Psoas muscle (tissue), 8 donors: ENCODE measurements around the gene ZBTB17. TPM values are rescaled to one million over a fixed set of nuclear protein-coding genes. Genes with fewer than 3 reads are reported as not detected.

Experiments used
- ATAC-seq, 4 donors: fragments of 200-7000 bp; cut with Tn5 transposase; one replicate each; pipeline ENCODE4 v1.9.1; 2020; ENCODE audit warnings: moderate library complexity in 3 of 4, mild to moderate bottlenecking in 2 of 4
- DNase-seq, 2 donors: peaks; one replicate each; pipeline ENCODE4 v3.0.0-alpha.2; 2020
- H3K27ac ChIP-seq: fragments of 200-600 bp; one replicate; pipeline ENCODE4 v1.8.0; 2022
- H3K27me3 ChIP-seq, 3 donors: fragments of 200-600 bp in 1 of 3; one replicate each; pipeline versions ENCODE4 v1.6.1 to v1.8.0; 2013 to 2022; ENCODE audit warnings: low read length in 2 of 3, mild to moderate bottlenecking in 2 of 3, moderate library complexity in 1 of 3; ENCODE audit not compliant: insufficient read depth in 3 of 3
- H3K36me3 ChIP-seq, 2 donors: fragments of 200-600 bp in 1 of 2; one replicate each; pipeline versions ENCODE4 v1.6.1 to v1.8.0; 2013 to 2022; ENCODE audit warnings: low read depth in 1 of 2, mild to moderate bottlenecking in 1 of 2, moderate library complexity in 1 of 2; ENCODE audit not compliant: insufficient read depth in 1 of 2
- H3K4me1 ChIP-seq: fragments of 200-600 bp; one replicate; pipeline ENCODE4 v1.8.0; 2022
- H3K4me3 ChIP-seq: fragments of 200-600 bp; one replicate; pipeline ENCODE4 v1.8.0; 2022; ENCODE audit warnings: mild to moderate bottlenecking
- H3K9me3 ChIP-seq: fragments of 200-600 bp; one replicate; pipeline ENCODE4 v1.8.0; 2022
- CTCF ChIP-seq: fragments of 200-600 bp; IDR thresholded peaks from one replicate; pipeline ENCODE4 v1.8.0; 2022; ENCODE audit warnings: antibody characterized with exemption
- WGBS, 3 donors: extraction: QIAGEN DNeasy Blood & Tissue Kit; methylation state at CpG; one replicate each; pipeline versions ENCODE4 v1.1.6 to v1.1.7; 2013; 5-methylcytosine and 5-hydroxymethylcytosine counted together
- intact Hi-C, 2 donors: fragments of 100-400 bp; cut with DNase I; formaldehyde crosslinking; loops; one replicate each; pipeline versions ENCODE4 v1.11.0 to v1.14.2; 2022
- polyA plus RNA-seq, 3 donors: library from polyadenylated mRNA; stranded (reverse); fragments of 200-250 nt; gene quantifications; one replicate each; pipeline ENCODE4 v1.2.3, GENCODE V29; 2013
- total RNA-seq, 4 donors: library from RNA; stranded (reverse); fragmentation: NEBNext Ultra II Directional in 2 of 4; extraction: Animal tissue kit (Norgen Biotek cat#: 25700) in 2 of 4; gene quantifications; one replicate each; pipeline versions ENCODE4 v1.2.1 to v1.2.4, GENCODE V29; 2021 to 2023
- donor health status: healthy with polysubstance abuse.
- donor health status: DM: no; HTN: no; CAD: no; lungs with moderate emphysema.
- donor health status: Bipolar disorder and iron deficiency.
- donor health status: healthy.
- donor health status: DM: yes; HTN: yes; CAD: no.
- donor health status: DM: no; HTN: no; CAD: no.
- donor health status: DM: no; HTN: no; CAD: no.
- donor health status: DM: yes; HTN: yes; CAD: no.

The ZBTB17 gene
- total and polyA plus RNA-seq, 7 donors: 23.5 to 44.3 (median 29.5) TPM

- H3K36me3 ChIP-seq: no peaks in the 10 kb centered on the region
- DNase-seq (no peak), ATAC-seq (no peak)
- H3K9me3 ChIP-seq: no peaks in the 10 kb centered on the region
- peaks cover 67% of the 10 kb centered on the region for H3K4me1 ChIP-seq
- 8 to 46% (median 19%) methylated on average over 1 of the region's 1 CpG for WGBS, 3 donors
- intact Hi-C loops: no loop called here
- no peak overlapping the region for H3K4me3 ChIP-seq
- H3K27ac ChIP-seq: no peak overlapping the region
- TF ChIP-seq CTCF: no peak
- no peaks in the 10 kb centered on the region for H3K27me3 ChIP-seq
Measured at GRCh38 chr1:15953791-15954241, 22.1 kb downstream of the ZBTB17 start.

GRCh38 chr1:15953294-15953771 is 22.6 kb downstream of the ZBTB17 start:
- 40 to 59% (median 47%) methylated on average over 11 of the region's 11 CpGs for WGBS, 3 donors
- Histone ChIP-seq H3K36me3 (no peaks in the 10 kb centered on the region), H3K9me3 (no peaks in the 10 kb centered on the region), H3K27me3 (no peaks in the 10 kb centered on the region), H3K27ac (no peak overlapping the region), H3K4me3 (no peak overlapping the region), H3K4me1 (peaks cover 63% of the 10 kb centered on the region)
- DNase-seq: no peak
- intact Hi-C loops: no loop called here
- no peak for TF ChIP-seq CTCF
- ATAC-seq: no peak

- no peak for TF ChIP-seq CTCF
- WGBS, 3 donors: 69 to 72% (median 70%) methylated on average over 27 of the region's 27 CpGs
- Histone ChIP-seq H3K9me3 (no peaks in the 10 kb centered on the region), H3K36me3 (peaks cover 0 to 5% of the 10 kb centered on the region in 2 donors), H3K27me3 (no peaks in the 10 kb centered on the region), H3K4me3 (no peak overlapping the region), H3K27ac (no peak overlapping the region), H3K4me1 (peaks cover 61% of the 10 kb centered on the region)
- ATAC-seq (no peak), DNase-seq (no peak)
- intact Hi-C loops: no loop called here
Measured at GRCh38 chr1:15952317-15953258, 23.3 kb downstream of the ZBTB17 start.

- Histone ChIP-seq H3K36me3 (peaks cover 0 to 14% of the 10 kb centered on the region in 2 donors), H3K9me3 (no peaks in the 10 kb centered on the region), H3K27ac (peak overlapping the region; percentile 27), H3K4me1 (peaks cover 61% of the 10 kb centered on the region), H3K27me3 (no peaks in the 10 kb centered on the region), H3K4me3 (no peak overlapping the region)
- WGBS, 3 donors: 70 to 76% (median 72%) methylated on average over 23 of the region's 23 CpGs
- ATAC-seq (no peak), DNase-seq (no peak)
- no peak for TF ChIP-seq CTCF
- intact Hi-C loops: loop anchor here in 1 of 2 donors (2.0 kb wide), 1 partner anchor 23 kb away; no protein-coding TSS in a partner anchor
Measured at GRCh38 chr1:15951341-15952153, 24.4 kb downstream of the ZBTB17 start.
